DND-41 (cell line): ENCODE data around the gene REPS2.

Experiments
- ATAC-seq: fragments of 200-7000 bp; cut with Tn5 transposase; 3 replicates; pipeline ENCODE4 v1.9.1; 2021; ENCODE audit warnings: low read depth; ENCODE audit not compliant: insufficient read depth
- DNase-seq: peaks from one replicate; pipeline ENCODE4 v3.0.0-alpha.2; 2020
- H2AFZ ChIP-seq: 2 replicates; pipeline ENCODE4 v1.6.0; 2012; ENCODE audit warnings: low read depth, low read length
- H3K27ac ChIP-seq: 2 replicates; pipeline ENCODE4 v1.5.1; 2012; ENCODE audit warnings: low read length, inconsistent platforms
- H3K27me3 ChIP-seq: fragments of 200-600 bp; sonication (generic); 2 replicates; pipeline ENCODE4 v1.6.0; 2012; ENCODE audit warnings: low read length, mild to moderate bottlenecking, inconsistent platforms; ENCODE audit not compliant: insufficient read depth, poor library complexity
- H3K36me3 ChIP-seq: 2 replicates; pipeline ENCODE4 v1.5.1; 2012; ENCODE audit warnings: low read length, inconsistent platforms; ENCODE audit not compliant: insufficient read depth
- H3K4me1 ChIP-seq: 2 replicates; pipeline ENCODE4 v1.5.1; 2012; ENCODE audit warnings: mild to moderate bottlenecking, low read length; ENCODE audit not compliant: insufficient read depth
- H3K4me2 ChIP-seq: 2 replicates; pipeline ENCODE4 v1.6.0; 2012; ENCODE audit warnings: mild to moderate bottlenecking, moderate library complexity, low read length, inconsistent platforms; ENCODE audit not compliant: insufficient read depth
- H3K4me3 ChIP-seq, 2 experiments: fragments of 200-600 bp in 1 of 2; shearing (Covaris generic) in 1 of 2; 2 replicates each; pipeline ENCODE4 v1.5.1; 2012 to 2016; ENCODE audit warnings: inconsistent platforms in 2 of 2, low read length in 2 of 2, mild to moderate bottlenecking in 2 of 2, low read depth in 1 of 2, moderate library complexity in 1 of 2
- H3K79me2 ChIP-seq: 2 replicates; pipeline ENCODE4 v1.6.0; 2012; ENCODE audit warnings: low read length, inconsistent platforms; ENCODE audit not compliant: insufficient read depth
- H3K9ac ChIP-seq: 2 replicates; pipeline ENCODE4 v1.6.0; 2012; ENCODE audit warnings: low read depth, mild to moderate bottlenecking, inconsistent platforms, low read length, moderate library complexity
- H3K9me3 ChIP-seq: 2 replicates; pipeline ENCODE4 v1.5.1; 2012; ENCODE audit warnings: low read length, moderate library complexity, mild to moderate bottlenecking, inconsistent platforms; ENCODE audit not compliant: insufficient read depth, severe bottlenecking
- H4K20me1 ChIP-seq: 2 replicates; pipeline ENCODE4 v1.6.0; 2012; ENCODE audit warnings: low read length; ENCODE audit not compliant: insufficient read depth
- CTCF ChIP-seq: IDR thresholded peaks from 2 replicates; pipeline ENCODE4 v1.5.1; 2012; ENCODE audit warnings: borderline replicate concordance, low read length, moderate library complexity, mild to moderate bottlenecking; ENCODE audit not compliant: poor library complexity, severe bottlenecking; ENCODE audit errors: extremely low read depth
- EZH2 ChIP-seq: IDR thresholded peaks from 3 replicates; pipeline ENCODE4 v1.6.1; 2012; ENCODE audit warnings: borderline replicate concordance, low read depth, mild to moderate bottlenecking, moderate library complexity, low read length, inconsistent platforms; ENCODE audit not compliant: severe bottlenecking

Gene REPS2

GRCh38 chrX:16978193-16978984, 31.9 kb downstream of the REPS2 start:
- DNase-seq, result no peak
- Histone ChIP-seq H3K4me1 (no peaks in the 10 kb centered on the region), H3K4me3 (no peak overlapping the region), H3K27ac (no peak overlapping the region), H3K9ac (no peak overlapping the region), H2AFZ (no peak overlapping the region), H3K36me3 (no peaks in the 10 kb centered on the region), H3K27me3 (no peaks in the 10 kb centered on the region), H4K20me1 (no peaks in the 10 kb centered on the region), H3K4me2 (no peak overlapping the region), H3K9me3 (no peaks in the 10 kb centered on the region), H3K79me2 (no peaks in the 10 kb centered on the region)
- no peak for TF ChIP-seq EZH2
- no peak for TF ChIP-seq CTCF
- no peak for ATAC-seq

- no peaks in the 10 kb centered on the region for H3K36me3 ChIP-seq
- H3K4me2 ChIP-seq, result no peak overlapping the region
- H4K20me1 ChIP-seq, result no peaks in the 10 kb centered on the region
- H3K79me2 ChIP-seq, result no peaks in the 10 kb centered on the region
- H3K4me3 ChIP-seq, result no peak overlapping the region
- TF ChIP-seq EZH2 (no peak), CTCF (no peak)
- H3K27ac ChIP-seq, result no peak overlapping the region
- DNase-seq, result no peak
- no peaks in the 10 kb centered on the region for H3K9me3 ChIP-seq
- H3K27me3 ChIP-seq, result no peaks in the 10 kb centered on the region
- H2AFZ ChIP-seq, result no peak overlapping the region
- no peak for ATAC-seq
- H3K9ac ChIP-seq, result no peak overlapping the region
- H3K4me1 ChIP-seq, result no peaks in the 10 kb centered on the region
These were observed 32.8 kb downstream of the REPS2 start for GRCh38 chrX:16979226-16979625.

- DNase-seq (no peak), ATAC-seq (no peak)
- no peak overlapping the region for H3K27ac ChIP-seq
- H3K9me3 ChIP-seq, result no peaks in the 10 kb centered on the region
- H3K27me3 ChIP-seq, result no peaks in the 10 kb centered on the region
- no peak overlapping the region for H3K4me2 ChIP-seq
- H2AFZ ChIP-seq, result no peak overlapping the region
- no peak overlapping the region for H3K9ac ChIP-seq
- no peaks in the 10 kb centered on the region for H3K79me2 ChIP-seq
- no peaks in the 10 kb centered on the region for H4K20me1 ChIP-seq
- TF ChIP-seq CTCF, result no peak
- TF ChIP-seq EZH2, result no peak
- no peak overlapping the region for H3K4me3 ChIP-seq
- H3K4me1 ChIP-seq, result no peaks in the 10 kb centered on the region
- H3K36me3 ChIP-seq, result no peaks in the 10 kb centered on the region
These were observed 34.8 kb downstream of the REPS2 start for GRCh38 chrX:16981209-16981608.

GRCh38 chrX:16981980-16982379, 35.5 kb downstream of the REPS2 start:
- Histone ChIP-seq H3K27ac (no peak overlapping the region), H3K79me2 (no peaks in the 10 kb centered on the region), H2AFZ (no peak overlapping the region), H3K4me2 (no peak overlapping the region), H3K4me1 (no peaks in the 10 kb centered on the region), H3K9ac (no peak overlapping the region), H4K20me1 (no peaks in the 10 kb centered on the region), H3K9me3 (no peaks in the 10 kb centered on the region), H3K36me3 (no peaks in the 10 kb centered on the region), H3K27me3 (no peaks in the 10 kb centered on the region), H3K4me3 (no peak overlapping the region)
- ATAC-seq (no peak), DNase-seq (no peak)
- TF ChIP-seq EZH2, result no peak
- TF ChIP-seq CTCF, result no peak
